ENCODE data around the gene TBC1D14.

DNA sequence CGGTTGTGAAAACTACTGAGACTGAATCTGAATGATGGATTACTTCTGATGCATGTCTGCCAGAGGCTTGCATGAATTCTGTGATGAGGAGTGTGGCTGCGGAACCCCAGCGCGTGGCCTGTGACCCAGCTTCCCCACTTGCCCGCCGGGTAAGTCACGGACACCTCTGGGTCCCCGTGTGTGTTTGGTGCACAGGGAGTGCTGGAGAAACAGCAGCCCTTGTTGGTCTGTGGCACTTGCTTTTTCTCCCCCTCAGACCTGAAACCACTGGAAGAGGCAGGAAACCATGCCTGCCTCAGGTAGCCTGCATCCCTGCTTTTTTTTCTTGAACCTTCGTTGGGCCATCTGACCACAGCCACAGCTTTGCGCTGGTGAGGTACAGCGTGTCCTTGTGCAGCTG is 81.6 kb downstream of the TBC1D14 start:
- TF ChIP-seq, protein P1, sequence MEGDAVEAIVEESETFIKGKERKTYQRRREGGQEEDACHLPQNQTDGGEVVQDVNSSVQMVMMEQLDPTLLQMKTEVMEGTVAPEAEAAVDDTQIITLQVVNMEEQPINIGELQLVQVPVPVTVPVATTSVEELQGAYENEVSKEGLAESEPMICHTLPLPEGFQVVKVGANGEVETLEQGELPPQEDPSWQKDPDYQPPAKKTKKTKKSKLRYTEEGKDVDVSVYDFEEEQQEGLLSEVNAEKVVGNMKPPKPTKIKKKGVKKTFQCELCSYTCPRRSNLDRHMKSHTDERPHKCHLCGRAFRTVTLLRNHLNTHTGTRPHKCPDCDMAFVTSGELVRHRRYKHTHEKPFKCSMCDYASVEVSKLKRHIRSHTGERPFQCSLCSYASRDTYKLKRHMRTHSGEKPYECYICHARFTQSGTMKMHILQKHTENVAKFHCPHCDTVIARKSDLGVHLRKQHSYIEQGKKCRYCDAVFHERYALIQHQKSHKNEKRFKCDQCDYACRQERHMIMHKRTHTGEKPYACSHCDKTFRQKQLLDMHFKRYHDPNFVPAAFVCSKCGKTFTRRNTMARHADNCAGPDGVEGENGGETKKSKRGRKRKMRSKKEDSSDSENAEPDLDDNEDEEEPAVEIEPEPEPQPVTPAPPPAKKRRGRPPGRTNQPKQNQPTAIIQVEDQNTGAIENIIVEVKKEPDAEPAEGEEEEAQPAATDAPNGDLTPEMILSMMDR (IDR thresholded peaks at IDR 0.05): no peak
- no peak for TF ChIP-seq POLR2A (IDR thresholded peaks at IDR 0.05)
